Gastrocnemius medialis (tissue), 4 donors: ENCODE data around the gene NHLRC1. TPM values are rescaled to one million over a fixed set of nuclear protein-coding genes. Genes with fewer than 3 reads are reported as not detected.

Experiments
- ATAC-seq, 2 donors: fragments of 150-250 bp; one replicate each; pipeline ENCODE4 v1.9.1; 2016
- DNase-seq, 2 donors: peaks; one replicate each; pipeline ENCODE4 v3.0.0-alpha.2; 2019
- H3K27ac ChIP-seq, 4 donors: fragments of 200-600 bp; sonication (generic); 1 replicate in 1 of 4; 2 replicates in 3 of 4; pipeline ENCODE4 v1.5.1; 2016 to 2018; ENCODE audit warnings: mild to moderate bottlenecking in 2 of 4, moderate library complexity in 1 of 4
- H3K27me3 ChIP-seq, 3 donors: fragments of 200-600 bp; sonication (generic) in 2 of 3; 1 replicate in 1 of 3; 2 replicates in 2 of 3; pipeline versions ENCODE4 v1.5.1 to v1.6.0; 2016 to 2019; ENCODE audit warnings: mild to moderate bottlenecking in 1 of 3, moderate library complexity in 1 of 3
- H3K36me3 ChIP-seq, 2 donors: fragments of 200-600 bp; sonication (generic) in 1 of 2; one replicate each; pipeline ENCODE4 v1.5.1; 2017 to 2018
- H3K4me1 ChIP-seq, 2 donors: fragments of 200-600 bp; sonication (generic) in 1 of 2; one replicate each; pipeline ENCODE4 v1.5.1; 2016 to 2017; ENCODE audit warnings: mild to moderate bottlenecking in 2 of 2
- H3K4me3 ChIP-seq, 4 donors: fragments of 200-600 bp; sonication (generic) in 3 of 4; 1 replicate in 1 of 4; 2 replicates in 3 of 4; pipeline ENCODE4 v1.5.1; 2016 to 2019; ENCODE audit warnings: mild to moderate bottlenecking in 2 of 4
- H3K9me3 ChIP-seq, 3 donors: fragments of 200-600 bp; sonication (generic) in 2 of 3; 1 replicate in 1 of 3; 2 replicates in 2 of 3; pipeline ENCODE4 v1.5.1; 2016 to 2019
- POLR2A ChIP-seq, 2 donors: fragments of 450-650 bp; IDR thresholded peaks; one replicate each; pipeline ENCODE4 v1.6.1; 2017; ENCODE audit warnings: antibody characterized with exemption in 2 of 2, mild to moderate bottlenecking in 2 of 2, moderate library complexity in 2 of 2
- in situ Hi-C, 4 donors: fragments of 200-750 bp; cut with MboI; loops; one replicate each; pipeline versions ENCODE4 v1.15.0 to v1.8.0; 2017; ENCODE audit warnings: low sequenced_read_pairs in 4 of 4
- intact Hi-C: fragments of 100-400 bp; cut with DNase I; formaldehyde crosslinking; loops from one replicate; pipeline ENCODE4 v1.15.1; 2023; ENCODE audit warnings: low total_unique reads
- total RNA-seq, 4 donors: library from RNA; depleted of rRNA; stranded (reverse); fragments of >200 nt; gene quantifications; one replicate each; pipeline versions ENCODE4 v1.1.0 to v1.2.3, GENCODE V29; 2016
- TF ChIP-seq, protein P1 (sequence below), 5 experiments: fragments of 450-650 bp in 3 of 5; fragments of 200-600 bp in 2 of 5; sonication (generic) in 2 of 5; IDR thresholded peaks in 4 of 5; conservative IDR thresholded peaks in 1 of 5; 1 replicate in 4 of 5; 2 replicates in 1 of 5; pipeline ENCODE4 v1.5.1; 2016 to 2019; ENCODE audit warnings: antibody characterized with exemption in 5 of 5, mild to moderate bottlenecking in 3 of 5, moderate library complexity in 3 of 5

NHLRC1 gene
- total RNA-seq: 1 to 10 TPM in 3 of 4 donors, under 1 TPM in 1; 0.56 to 1.9 (median 1.4) TPM

DNA sequence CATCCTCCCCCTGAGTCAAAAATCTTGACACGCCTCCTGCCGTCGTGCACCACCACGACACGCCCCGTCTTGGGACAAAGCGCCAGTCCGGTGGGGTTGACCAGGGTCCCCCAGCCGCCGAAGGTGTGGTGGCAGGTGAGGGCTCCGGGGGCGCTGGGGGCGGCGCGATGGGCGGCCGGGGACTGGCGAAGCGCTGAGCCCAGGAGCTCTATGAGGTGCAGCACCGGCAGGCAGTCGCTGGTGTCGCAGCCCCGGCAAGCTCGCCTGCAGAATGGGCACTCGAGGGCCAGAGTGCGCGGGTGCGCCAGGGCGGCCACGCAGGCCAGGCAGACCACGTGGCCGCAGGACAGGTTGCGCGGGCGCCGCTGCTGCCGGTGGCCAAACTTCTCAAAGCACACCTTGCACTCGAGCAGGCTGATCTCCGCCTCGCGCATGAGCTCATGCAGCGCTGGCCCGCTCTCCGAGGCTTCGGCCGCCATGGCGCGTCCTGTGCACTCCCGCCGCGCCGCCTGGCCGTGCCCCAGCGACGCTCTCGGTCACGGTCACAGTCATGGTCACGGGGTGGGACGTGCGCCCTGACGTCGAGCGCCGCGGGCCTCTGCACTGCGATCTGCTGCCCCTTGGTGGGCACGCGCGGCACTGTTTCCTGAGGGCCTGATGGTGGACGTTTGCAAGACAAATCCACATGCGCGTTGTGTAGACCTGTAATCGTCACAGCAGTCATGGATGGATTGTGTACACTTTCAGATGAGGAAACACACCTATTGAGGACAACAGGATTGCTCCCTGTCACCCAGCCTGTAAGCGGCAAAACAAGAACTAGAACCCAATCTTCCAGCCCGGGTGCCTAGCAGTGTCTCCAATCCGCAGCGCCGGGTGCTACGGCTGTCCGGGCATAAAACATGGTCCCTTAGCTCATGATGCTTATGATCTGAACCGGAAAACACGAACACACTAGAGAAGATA is at the start of gene NHLRC1:
TSS of gene NHLRC1 (minus strand) at position 550 of the 966 bp plus-strand sequence. CDS start at position 479, 71 bp downstream.
- Histone ChIP-seq H3K36me3 (no peaks in the 10 kb centered on the region), H3K4me1 (peaks cover 12 to 20% of the 10 kb centered on the region in 2 donors), H3K9me3 (no peaks in the 10 kb centered on the region), H3K27ac (peak within 1 kb of the TSS; percentile 79 to 89 (median 86)), H3K4me3 (peak within 1 kb of the TSS; percentile 62 to 97 (median 68)), H3K27me3 (no peaks in the 10 kb centered on the region)
- ATAC-seq: peak; percentile 97 to 98
- peak; percentile 85 to 90 for DNase-seq
- TF ChIP-seq POLR2A (IDR thresholded peaks at IDR 0.05): peak; percentile 68
- TF ChIP-seq, protein P1, sequence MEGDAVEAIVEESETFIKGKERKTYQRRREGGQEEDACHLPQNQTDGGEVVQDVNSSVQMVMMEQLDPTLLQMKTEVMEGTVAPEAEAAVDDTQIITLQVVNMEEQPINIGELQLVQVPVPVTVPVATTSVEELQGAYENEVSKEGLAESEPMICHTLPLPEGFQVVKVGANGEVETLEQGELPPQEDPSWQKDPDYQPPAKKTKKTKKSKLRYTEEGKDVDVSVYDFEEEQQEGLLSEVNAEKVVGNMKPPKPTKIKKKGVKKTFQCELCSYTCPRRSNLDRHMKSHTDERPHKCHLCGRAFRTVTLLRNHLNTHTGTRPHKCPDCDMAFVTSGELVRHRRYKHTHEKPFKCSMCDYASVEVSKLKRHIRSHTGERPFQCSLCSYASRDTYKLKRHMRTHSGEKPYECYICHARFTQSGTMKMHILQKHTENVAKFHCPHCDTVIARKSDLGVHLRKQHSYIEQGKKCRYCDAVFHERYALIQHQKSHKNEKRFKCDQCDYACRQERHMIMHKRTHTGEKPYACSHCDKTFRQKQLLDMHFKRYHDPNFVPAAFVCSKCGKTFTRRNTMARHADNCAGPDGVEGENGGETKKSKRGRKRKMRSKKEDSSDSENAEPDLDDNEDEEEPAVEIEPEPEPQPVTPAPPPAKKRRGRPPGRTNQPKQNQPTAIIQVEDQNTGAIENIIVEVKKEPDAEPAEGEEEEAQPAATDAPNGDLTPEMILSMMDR (IDR thresholded peaks at IDR 0.05 in 4 of 5, conservative IDR thresholded peaks at IDR 0.05 in 1 of 5): peak; percentile 97 to 99 (median 98)
- intact Hi-C loops (loop anchor here (1.0 to 5.0 kb wide), 7 partner anchors 20 to 966 kb away; partner anchors contain the start of gene KIF13A), in situ Hi-C loops (loop anchor here in 3 of 4 donors (5.0 to 25.0 kb wide), 4 partner anchors 135 to 960 kb away; partner anchors contain the start of gene KIF13A (in 1 of the 3))

DNA sequence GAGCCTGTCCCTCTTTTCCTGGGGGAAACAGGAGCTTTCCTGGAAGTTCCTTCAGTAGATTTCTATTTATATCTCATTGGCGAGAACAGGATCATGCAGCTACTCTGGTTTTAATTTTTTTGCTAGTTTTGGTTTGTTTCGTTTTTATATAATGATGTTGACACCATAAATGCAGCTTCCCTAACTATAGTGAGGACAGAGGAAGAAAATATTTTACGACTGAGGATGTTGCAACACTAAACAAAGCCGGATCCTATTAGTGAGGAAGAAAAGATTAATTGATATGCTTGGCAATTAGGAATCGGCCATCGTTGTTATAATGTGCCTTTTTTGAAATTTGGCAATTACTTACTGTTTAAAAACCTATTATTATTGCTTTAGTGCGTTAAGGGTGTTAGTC is 49.4 kb upstream of the NHLRC1 start:
- in situ Hi-C loops: no loop called here
- intact Hi-C loops: no loop called here
- no peak for TF ChIP-seq POLR2A (IDR thresholded peaks at IDR 0.05)
- TF ChIP-seq, protein P1 (IDR thresholded peaks at IDR 0.05 in 4 of 5, conservative IDR thresholded peaks at IDR 0.05 in 1 of 5): no peak
- Histone ChIP-seq H3K36me3 (peaks cover 0 to 65% of the 10 kb centered on the region in 2 donors), H3K9me3 (no peaks in the 10 kb centered on the region), H3K4me3 (no peak overlapping the region), H3K27ac (no peak overlapping the region), H3K27me3 (no peaks in the 10 kb centered on the region), H3K4me1 (no peaks in the 10 kb centered on the region)
- DNase-seq (no peak), ATAC-seq (no peak)

DNA sequence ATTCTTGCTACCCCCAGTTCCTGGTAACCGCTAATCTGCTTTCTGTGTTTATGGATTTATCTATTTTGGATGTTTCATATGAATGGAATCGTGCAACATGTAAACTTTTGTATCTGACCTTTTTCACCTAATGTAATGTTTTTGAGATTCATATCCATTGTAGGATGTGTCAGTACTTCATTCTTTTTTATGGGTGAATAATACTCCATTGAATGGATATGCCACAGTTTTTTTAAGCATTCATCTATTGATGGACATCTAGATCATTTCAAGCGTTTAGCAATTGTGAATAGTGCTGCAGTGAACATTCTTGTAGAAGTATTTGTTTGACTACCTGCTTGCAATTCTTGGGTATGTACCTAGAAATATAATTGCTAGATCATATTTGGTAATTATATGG is 45.8 kb upstream of the NHLRC1 start:
- H3K27ac ChIP-seq: no peak overlapping the region
- H3K9me3 ChIP-seq: no peaks in the 10 kb centered on the region
- no peak overlapping the region for H3K4me3 ChIP-seq
- in situ Hi-C loops: no loop called here
- intact Hi-C loops: no loop called here
- H3K4me1 ChIP-seq: no peaks in the 10 kb centered on the region
- ATAC-seq (no peak), DNase-seq (no peak)
- TF ChIP-seq, protein P1 (IDR thresholded peaks at IDR 0.05 in 4 of 5, conservative IDR thresholded peaks at IDR 0.05 in 1 of 5): no peak
- no peak for TF ChIP-seq POLR2A (IDR thresholded peaks at IDR 0.05)
- H3K36me3 ChIP-seq: peaks cover 0 to 79% of the 10 kb centered on the region in 2 donors
- no peaks in the 10 kb centered on the region for H3K27me3 ChIP-seq

DNA sequence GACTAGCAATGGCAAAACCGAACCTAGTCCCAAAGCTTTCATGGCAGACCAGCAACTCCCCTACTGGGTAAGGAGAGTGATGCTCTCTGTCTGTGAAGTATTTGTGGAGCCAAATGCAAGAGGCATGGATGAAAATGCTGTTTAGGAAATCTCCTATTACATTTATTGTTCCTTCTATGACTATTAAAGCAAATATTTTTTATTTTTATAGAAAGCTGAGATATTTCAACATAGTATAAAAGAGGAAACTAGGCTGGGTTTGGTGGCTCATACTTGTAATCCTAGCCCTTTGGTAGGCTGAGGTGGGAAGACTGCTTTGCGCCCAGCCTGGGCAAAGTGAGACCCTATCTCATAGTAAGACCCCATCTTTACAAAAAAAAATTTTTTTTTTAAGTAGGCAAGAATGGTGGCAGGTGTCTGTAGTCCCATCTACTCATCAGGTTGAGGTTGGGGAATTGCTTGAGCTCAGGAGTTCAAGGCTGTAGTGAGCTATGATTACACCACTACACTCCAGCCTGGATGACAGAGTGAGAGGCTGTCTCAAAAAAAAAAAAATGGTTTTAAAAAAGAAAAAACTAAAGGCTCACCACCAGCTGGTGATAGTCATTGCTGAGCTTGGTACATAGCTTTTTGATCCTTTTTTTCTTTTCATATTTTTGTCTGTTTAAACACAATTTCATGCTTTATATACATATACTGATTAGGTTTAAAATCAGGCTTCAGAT is 44.0 kb upstream of the NHLRC1 start:
- Histone ChIP-seq H3K4me3 (no peak overlapping the region), H3K27ac (no peak overlapping the region), H3K27me3 (no peaks in the 10 kb centered on the region), H3K36me3 (peaks cover 0 to 70% of the 10 kb centered on the region in 2 donors), H3K9me3 (no peaks in the 10 kb centered on the region), H3K4me1 (peaks cover 0 to 3% of the 10 kb centered on the region in 2 donors)
- intact Hi-C loops (no loop called here), in situ Hi-C loops (no loop called here)
- ATAC-seq: no peak
- TF ChIP-seq, protein P1 (IDR thresholded peaks at IDR 0.05 in 4 of 5, conservative IDR thresholded peaks at IDR 0.05 in 1 of 5): no peak
- TF ChIP-seq POLR2A (IDR thresholded peaks at IDR 0.05): no peak
- no peak for DNase-seq
